Thyroid gland (tissue), 4 donors: Measurements from ENCODE around the gene S100A9. TPM values are rescaled to one million over a fixed set of nuclear protein-coding genes. Genes with fewer than 3 reads are reported as not detected.

Source experiments
- small RNA-seq: library from RNA; depleted of rRNA; stranded (forward); fragments of <200 nt; gene quantifications from one replicate; pipeline ENCODE3, GENCODE V24; 2016
- total RNA-seq, 4 donors: library from RNA; depleted of rRNA; stranded (reverse); fragments of >200 nt; gene quantifications; one replicate each; pipeline ENCODE4 v1.2.3, GENCODE V29; 2016

S100A9 gene
- total RNA-seq, 4 donors from 2014 or later, result 36.2 to 285 (median 66.0) TPM

Small RNAs within 50 kb of the gene (small RNA-seq; reads per million reads assigned to genes)
- gene RNU6-160P, result not detected
- gene S100A15A, result not detected

Other genes with a start within 250 kb of the S100A9 start
- gene SPRR2F, start 244.3 kb upstream of the S100A9 start, total RNA-seq, result not detected
- gene SPRR2G, start 207.0 kb upstream of the S100A9 start, total RNA-seq, result not detected
- 1 to 10 TPM in 1 of 4 donors, not detected in 3; 3.6 TPM for gene LELP1, start 154.4 kb upstream of the S100A9 start, total RNA-seq
- gene PRR9, start 140.3 kb upstream of the S100A9 start, total RNA-seq, result not detected
- gene LORICRIN, start 98.2 kb upstream of the S100A9 start, total RNA-seq, result not detected
- gene PGLYRP3, start 44.9 kb upstream of the S100A9 start, total RNA-seq, result not detected
- not detected for gene PGLYRP4, start 9.0 kb upstream of the S100A9 start, total RNA-seq
- not detected for gene S100A12, start 17.8 kb downstream of the S100A9 start, total RNA-seq
- 10 to 100 TPM in 1 of 4 donors, 1 to 10 TPM in 2, not detected in 1; 2.8 to 35.6 (median 6.2) TPM for gene S100A8, start 33.2 kb downstream of the S100A9 start, total RNA-seq
- not detected for gene S100A7A, start 58.7 kb downstream of the S100A9 start, total RNA-seq
- not detected for gene S100A7, start 102.8 kb downstream of the S100A9 start, total RNA-seq
- gene S100A6, start 178.1 kb downstream of the S100A9 start, total RNA-seq, result 100 to 1,000 TPM; 128 to 573 (median 360) TPM
- 10 to 100 TPM in 1 of 4 donors, 1 to 10 TPM in 3; 2.2 to 12.6 (median 6.5) TPM for gene S100A5, start 183.1 kb downstream of the S100A9 start, total RNA-seq
- gene S100A4, start 188.0 kb downstream of the S100A9 start, total RNA-seq, result 100 to 1,000 TPM in 2 of 4 donors, 10 to 100 TPM in 2; 57.3 to 251 (median 133) TPM
- gene S100A3, start 191.4 kb downstream of the S100A9 start, total RNA-seq, result 1 to 10 TPM in 1 of 4 donors, under 1 TPM in 1, not detected in 2; 0.83 to 1.7 TPM
- 10 to 100 TPM in 1 of 4 donors, 1 to 10 TPM in 3; 2.6 to 10.1 (median 5.9) TPM for gene S100A2, start 208.0 kb downstream of the S100A9 start, total RNA-seq